ENCODE measurements around the gene JAG2.

DNA sequence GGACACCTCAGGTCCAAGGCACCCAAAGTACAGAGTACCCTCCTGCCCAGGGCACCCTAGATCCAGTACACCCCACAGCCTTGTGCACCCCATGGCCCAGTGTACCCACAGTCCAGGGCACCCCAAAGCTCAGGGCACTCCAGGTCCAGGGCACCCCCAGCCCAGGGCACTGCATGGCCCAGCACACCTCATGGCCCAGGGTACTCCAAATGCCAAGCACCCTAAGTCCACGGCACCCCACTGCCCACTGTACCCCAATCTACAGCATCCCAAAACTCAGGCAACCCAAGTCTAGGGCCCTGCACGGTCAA lies 6.0 kb downstream of the JAG2 start:
- no peak for TF ChIP-seq CTCF (IDR thresholded peaks at IDR 0.05; ENCODE audit: insufficient read depth, low read length, poor library complexity, severe bottlenecking)
- TF ChIP-seq EZH2phosphoT487 (conservative IDR thresholded peaks at IDR 0.05; ENCODE audit: low read length), result no peak
